SHP77 treated with DMSO at 0.1 percent for 48 hours (cell line): ENCODE data around the gene YPEL2.

Source experiments
- DNase-seq: peaks from one replicate; lab custom pipeline; 2025; lab: John Stamatoyannopoulos, UW

Gene YPEL2

DNA sequence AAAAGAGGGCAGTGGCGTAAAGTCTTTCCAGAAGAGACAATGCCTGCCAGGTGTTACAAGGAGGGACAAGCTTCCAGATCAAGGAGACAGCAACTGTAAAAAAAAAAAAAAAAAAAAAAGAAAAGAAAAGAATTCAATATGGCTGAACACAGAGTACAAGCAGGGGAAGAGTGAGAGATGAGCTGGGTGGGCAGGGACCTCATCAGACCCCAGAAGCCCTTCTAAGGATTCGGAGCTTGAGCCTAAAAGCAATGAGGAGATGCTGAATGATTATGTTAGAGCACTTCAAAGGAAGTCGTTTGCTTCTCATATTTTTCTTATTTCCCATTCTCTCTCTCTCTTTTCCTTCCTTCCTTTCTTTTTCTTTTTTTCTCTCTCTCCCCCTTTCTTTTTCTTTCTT is 103.0 kb downstream of the YPEL2 start:
- DNase-seq = no peak

DNA sequence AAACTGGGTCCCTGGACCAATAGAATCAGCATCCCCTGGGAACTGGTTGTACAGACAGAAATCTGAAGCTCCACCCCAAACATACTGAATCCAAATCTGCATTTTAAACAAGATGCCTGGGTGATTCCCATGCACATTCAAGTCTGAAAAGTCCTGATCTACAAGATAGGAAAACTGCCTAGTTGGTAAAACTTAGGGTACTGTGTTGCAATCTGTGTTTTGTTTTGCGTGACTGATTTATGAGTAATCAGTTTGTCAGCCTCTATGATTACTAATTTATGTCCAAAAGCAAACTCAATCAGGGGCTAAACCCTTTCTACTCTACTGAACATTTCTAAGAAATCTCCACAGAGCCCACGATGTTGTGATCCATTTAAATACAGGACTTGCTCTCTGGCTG is 103.8 kb downstream of the YPEL2 start:
- DNase-seq = no peak

DNA sequence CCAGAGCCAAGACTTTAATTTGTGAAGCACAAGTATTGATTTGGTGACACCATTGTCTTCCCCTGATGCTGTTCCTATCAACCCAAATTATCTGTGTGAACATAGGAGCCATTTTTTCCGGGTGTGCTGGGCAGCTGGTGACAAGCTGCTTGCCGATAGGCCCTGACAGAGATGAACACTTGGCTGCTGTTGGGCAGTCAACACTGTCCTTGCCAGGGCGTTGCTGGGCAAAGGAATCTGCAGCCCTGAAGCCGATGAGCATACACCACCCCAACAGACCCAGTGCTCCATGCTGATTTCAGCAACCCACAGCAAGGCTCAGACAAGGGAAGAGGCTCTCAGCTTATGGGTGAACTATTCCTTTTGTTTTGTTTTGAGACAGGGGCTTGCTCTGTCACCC is 105.4 kb downstream of the YPEL2 start:
- no peak for DNase-seq

DNA sequence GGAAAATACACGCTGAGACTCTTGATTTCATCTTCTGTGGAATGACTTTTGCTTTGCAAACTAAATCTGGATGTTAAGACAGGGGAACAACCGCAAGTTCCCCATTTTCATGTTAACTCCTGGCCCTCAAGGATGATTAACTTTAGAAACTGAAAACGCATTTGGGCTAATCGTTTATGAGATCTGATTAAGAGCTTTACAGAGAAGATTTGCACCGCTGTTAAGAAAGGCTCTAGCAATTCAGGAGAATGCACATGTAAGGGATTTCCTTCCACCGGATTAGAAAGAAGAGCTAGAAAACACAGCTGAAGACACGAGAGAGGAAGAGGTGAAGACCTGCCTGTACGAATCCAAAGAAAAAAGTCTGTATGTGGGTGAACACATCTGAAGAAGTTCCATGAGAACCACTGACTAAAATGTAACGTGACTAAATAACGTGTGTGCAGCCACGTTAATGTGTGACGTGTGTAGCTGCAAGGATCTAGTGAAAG is 106.4 kb downstream of the YPEL2 start:
- DNase-seq = no peak

DNA sequence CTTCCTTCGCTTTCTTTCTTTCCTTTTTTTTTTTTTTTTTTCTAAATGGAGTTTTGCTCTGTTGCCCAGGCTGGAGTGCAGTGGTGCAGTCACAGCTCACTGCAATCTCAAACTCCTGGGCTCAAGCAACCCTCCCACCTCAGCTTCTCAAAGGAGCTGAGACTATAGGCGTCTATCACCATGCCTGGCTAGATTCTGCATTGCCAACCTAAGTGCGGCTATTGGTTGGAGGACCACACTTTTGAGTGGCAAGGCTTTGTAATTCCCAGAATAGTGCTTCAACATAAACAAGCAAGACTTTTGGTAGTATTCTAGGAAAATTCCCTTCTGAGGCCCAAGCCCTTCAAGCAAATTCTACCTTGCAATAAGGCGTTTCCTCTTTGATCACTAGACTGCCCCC is 107.8 kb downstream of the YPEL2 start:
- no peak for DNase-seq

DNA sequence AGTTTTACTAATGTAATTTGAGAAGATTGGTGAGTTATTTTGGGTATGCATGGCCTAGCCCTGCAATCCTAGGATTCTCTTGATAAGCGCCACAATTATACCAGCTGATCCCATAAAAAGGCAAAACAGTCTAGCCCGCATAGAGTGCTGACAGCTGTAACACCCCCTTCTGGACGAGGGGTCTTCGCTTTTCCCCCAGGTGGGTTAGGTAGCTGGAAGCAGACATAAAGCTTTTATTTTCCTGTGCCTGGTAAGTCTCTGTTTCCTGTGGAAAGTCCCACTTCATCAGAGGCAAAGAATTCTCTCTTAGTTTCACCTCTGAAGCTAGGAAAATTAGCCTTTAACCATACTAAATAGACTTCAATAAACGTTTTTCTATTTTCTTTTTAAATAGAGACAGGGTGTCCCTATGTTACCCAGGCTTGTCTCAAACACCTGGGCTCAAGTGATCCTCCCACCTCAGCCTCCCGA is 108.3 kb downstream of the YPEL2 start:
- DNase-seq = no peak

DNA sequence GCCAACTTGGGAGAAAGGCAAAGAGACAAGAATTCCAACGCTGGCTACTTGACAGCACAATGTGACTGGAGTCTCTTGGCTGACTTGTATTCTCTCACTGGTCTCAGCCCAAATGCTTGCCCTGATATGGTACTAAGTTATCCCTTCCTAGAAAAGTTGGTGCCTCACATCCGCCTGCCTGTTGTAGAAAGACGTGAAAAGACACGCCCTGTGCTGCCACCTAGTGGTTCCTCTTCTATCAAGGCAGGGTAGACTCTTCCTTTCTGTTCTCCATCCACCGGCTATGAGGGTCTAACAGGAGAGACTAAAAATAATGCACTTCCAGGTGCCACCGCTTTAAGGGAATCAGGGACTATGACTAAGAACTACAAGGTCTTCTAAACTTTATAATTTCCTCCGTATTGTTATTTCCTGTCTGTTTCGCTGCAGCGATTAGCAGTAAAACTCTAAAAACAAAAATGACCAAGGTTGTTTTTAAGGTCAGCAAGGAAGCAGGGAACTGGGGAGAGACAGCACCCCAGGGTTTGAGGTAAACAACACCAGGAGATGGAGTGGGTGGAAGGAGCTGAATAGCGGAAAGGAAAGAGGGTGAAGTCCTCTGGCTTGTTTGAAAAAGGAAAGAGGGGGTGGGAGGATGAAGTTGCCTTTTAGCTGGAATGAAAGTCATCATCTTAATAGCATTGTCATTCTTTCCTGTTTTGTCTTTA is 109.5 kb downstream of the YPEL2 start:
- peak; percentile 31 for DNase-seq

DNA sequence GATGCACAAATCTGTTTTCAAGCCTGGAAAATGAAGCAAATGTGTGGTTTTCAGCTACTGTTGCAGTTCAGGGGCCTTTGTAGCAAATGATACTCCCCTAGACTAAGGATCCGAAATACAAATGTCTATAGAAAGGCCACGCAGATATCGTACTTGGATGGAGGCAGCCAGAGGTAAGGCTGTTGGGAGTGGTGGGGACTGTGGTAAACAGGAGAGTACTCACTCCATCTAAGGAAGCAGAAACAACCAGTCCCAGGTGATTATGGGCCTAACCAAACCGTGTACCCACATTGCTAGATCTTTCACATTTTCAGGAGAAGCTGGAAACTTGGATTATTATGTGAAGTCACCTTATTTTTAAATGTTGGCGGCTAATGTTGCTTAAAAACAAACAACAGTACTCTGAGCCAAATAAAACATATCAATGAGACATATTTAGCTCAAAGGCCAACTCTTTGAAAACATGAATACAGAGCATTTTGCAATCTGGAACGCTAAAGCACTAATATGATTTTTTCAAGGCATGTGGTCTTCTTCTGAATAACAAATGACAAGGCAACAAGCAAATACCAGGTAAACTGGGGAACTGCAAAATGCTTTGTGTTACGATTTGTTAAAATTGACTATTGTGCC is 110.1 kb downstream of the YPEL2 start:
- DNase-seq = no peak

DNA sequence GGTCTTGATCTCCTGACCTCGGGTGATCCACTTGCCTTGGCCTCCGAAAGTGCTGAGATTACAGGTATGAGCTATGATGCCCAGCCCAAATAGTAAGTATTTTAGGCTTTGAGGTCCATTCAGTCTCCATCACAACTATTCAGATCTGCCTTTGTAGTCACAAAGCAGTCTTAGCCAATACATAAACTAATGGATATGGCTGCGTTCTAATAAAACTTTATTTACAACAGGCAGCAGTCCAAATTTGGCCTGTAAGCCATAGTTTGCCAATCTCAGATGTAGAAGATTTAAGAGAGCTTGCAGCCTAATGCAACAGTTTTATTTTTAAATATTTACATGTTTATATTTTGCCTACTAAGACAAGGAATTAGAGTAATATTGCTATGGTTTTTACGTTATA is 111.7 kb downstream of the YPEL2 start:
- DNase-seq = no peak
